ENCODE data around the gene SCNN1A.

- no peak; the same call in 1 of the 2 replicates for TF ChIP-seq POLR2AphosphoS5 (IDR thresholded peaks at IDR 0.05; ENCODE audit: low read depth, low read length)
- TF ChIP-seq TAF1 (IDR thresholded peaks at IDR 0.05; ENCODE audit: borderline replicate concordance, insufficient read depth, low read length), result no peak
Observed at GRCh38 chr12:6324936-6325750, 50.2 kb downstream of the SCNN1A start.

Data from PFSK-1 (cell line).